Cardiac fibroblast (primary cell): ENCODE results near the gene CAPN14.
A peak's percentile ranks its signal among the peaks of the same experiment; 100 is the strongest.

ENCODE experiments used
- DNase-seq, 2 donors: peaks; one replicate each; pipeline versions ENCODE4 v3.0.0 to v3.0.0-alpha.2; 2010; ENCODE audit warnings: low read depth in 2 of 2
- H3K4me3 ChIP-seq, 2 donors: replicated peaks in 1 of 2; 1 replicate in 1 of 2; 2 replicates in 1 of 2; pipeline ENCODE4 v1.5.1; 2011; ENCODE audit warnings: low read depth in 2 of 2, low read length in 2 of 2, mild to moderate bottlenecking in 2 of 2, moderate library complexity in 1 of 2
- CTCF ChIP-seq: IDR thresholded peaks from one replicate; pipeline ENCODE4 v1.5.1; 2011; ENCODE audit warnings: low read depth, mild to moderate bottlenecking, low read length, inconsistent platforms

Gene CAPN14

GRCh38 chr2:31219131-31219969, 2.0 kb upstream of the CAPN14 start:
- no peak for DNase-seq
- no peak overlapping the region for H3K4me3 ChIP-seq
- no peak for TF ChIP-seq CTCF

GRCh38 chr2:31216734-31217133, 581 bp downstream of the CAPN14 start:
- TF ChIP-seq CTCF, result no peak
- H3K4me3 ChIP-seq, result no peak overlapping the region
- no peak for DNase-seq

GRCh38 chr2:31214444-31214915, 2.8 kb downstream of the CAPN14 start:
- H3K4me3 ChIP-seq, result no peak overlapping the region
- DNase-seq, result no peak
- no peak for TF ChIP-seq CTCF

GRCh38 chr2:31213601-31214443, 3.5 kb downstream of the CAPN14 start:
- no peak for TF ChIP-seq CTCF
- no peak for DNase-seq
- H3K4me3 ChIP-seq, result no peak overlapping the region

GRCh38 chr2:31212659-31213600, 4.4 kb downstream of the CAPN14 start:
- DNase-seq, result peak; percentile 9 to 28
- no peak overlapping the region for H3K4me3 ChIP-seq
- TF ChIP-seq CTCF, result no peak

- H3K4me3 ChIP-seq, result no peak overlapping the region
- DNase-seq, result no peak
- no peak for TF ChIP-seq CTCF
Measured at GRCh38 chr2:31208240-31208639, 9.1 kb downstream of the CAPN14 start.
